GM21737 (cell line): Measurements from ENCODE around the gene TESPA1.
"Not testable (repeated sequence)": the region's sequence is repeated elsewhere in the genome, so short reads cannot be mapped to it uniquely, and the experiment has no call there.

ENCODE experiments used
- ATAC-seq: cut with Tn5 transposase; IDR thresholded peaks from one replicate; pipeline ENCODE4 v1.9.1; 2021; ENCODE audit warnings: mild to moderate bottlenecking, moderate library complexity; ENCODE audit not compliant: unreplicated experiment

The TESPA1 gene

GRCh38 chr12:54949073-54949711, 35.4 kb downstream of the TESPA1 start:
- no peak for ATAC-seq

DNA sequence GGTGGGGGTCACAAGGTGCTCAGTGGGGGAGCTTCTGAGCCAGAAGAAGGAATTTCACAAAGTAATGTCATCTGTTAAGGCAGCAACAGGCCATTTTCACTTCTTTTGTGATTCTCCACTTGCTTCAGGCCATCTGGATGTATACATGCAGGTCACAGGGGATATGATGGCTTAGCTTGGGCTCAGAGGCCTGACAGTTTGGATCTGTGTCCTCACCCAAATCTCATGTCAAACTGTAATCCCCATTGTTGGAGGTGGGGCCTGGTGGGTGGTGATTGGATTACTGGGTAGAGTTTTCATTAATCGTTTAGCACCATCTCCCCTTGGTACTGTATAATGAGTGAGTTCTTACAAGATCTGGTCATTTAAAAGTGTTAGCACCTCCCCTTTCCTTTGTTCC, 36.4 kb downstream of the TESPA1 start:
- no peak for ATAC-seq

DNA sequence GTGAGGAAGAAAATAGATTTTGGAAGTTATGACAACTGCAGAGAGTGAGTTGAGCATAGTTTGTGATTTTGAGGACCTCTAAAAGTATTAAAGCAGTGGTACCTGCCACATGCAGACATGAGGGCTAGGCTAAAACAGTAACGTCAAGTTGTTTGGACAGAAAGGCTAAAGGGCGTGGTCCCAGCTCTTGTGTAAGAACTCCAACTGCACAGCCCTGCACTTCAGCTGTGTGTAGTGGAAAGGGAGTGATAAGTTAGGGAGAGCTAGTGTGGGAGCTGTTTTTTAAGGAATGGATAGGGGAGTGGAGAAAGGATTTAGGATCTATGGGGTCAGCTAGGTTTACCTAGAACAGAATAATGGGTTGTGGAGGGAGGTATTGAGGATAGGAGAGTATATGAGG, 39.5 kb downstream of the TESPA1 start:
- ATAC-seq = no peak

- ATAC-seq = not testable (repeated sequence)
Measured at GRCh38 chr12:54943292-54943691, 41.3 kb downstream of the TESPA1 start.

GRCh38 chr12:54941659-54942058, 42.9 kb downstream of the TESPA1 start:
- no peak for ATAC-seq

DNA sequence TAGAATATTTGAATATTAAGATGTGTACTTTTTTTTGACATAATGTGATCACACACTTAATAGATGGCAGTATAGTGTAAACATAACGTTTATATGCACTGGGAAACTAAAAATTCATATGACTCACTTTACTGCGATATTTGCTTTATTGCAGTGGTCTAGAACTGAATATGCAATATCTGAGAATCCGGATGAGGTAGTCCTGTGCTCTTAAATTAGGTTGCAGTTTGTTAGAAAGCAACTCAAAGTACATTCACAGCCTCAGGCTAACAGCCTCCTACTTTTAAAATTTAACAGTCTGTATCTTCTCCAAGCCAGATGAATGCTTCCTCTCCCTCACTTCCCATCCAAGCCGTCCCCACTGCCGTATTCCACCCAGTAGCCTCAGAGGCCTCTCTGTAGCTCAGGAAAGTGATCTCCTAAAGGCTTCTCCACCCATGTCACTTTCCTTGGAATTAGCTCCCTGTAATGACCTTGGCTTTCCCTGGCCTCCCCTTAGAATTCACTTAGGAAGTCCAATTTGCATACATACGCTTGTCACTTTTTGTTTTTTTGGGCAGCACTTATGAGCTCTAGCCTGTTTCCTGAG, 43.7 kb downstream of the TESPA1 start:
- ATAC-seq = no peak

GRCh38 chr12:54937929-54938328, 46.6 kb downstream of the TESPA1 start:
- no peak for ATAC-seq

DNA sequence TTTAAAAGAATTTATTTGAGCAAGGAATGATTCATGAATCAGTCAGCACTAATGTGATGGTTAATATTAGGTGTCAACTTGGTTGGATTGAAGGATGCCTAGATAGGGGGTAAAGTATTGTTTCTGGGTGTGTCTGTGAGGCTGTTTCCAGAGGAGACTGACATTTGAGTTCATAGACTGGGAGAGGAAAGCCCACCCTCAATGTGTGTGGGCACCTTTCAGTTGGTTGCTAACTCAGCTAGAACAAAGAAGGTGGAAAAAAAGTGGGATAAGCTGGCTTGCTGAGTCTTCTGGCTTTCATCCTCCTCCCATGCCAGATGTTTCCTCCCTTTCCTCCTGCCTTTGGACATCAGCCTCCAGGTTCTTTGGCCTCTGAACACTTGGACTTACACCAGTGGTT, 47.2 kb downstream of the TESPA1 start:
- no peak for ATAC-seq

DNA sequence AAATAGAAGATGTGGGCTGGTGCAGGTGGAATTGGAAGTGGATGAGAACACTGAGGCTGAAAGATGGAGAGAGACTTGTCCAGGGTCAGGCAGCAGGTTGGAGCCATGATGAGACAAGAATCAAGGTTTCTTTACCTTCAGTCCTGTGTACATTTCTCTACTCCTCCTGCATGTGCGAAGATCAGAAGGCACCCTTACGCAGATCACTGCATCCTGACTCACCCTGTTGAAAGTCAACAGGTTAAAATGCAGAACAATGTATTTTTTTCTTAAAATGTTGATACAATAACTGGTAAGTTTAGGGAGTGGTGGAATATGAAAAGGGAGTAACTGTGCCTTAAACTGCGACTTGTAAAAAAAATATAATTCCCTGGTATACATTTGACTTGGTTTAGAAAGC, 47.8 kb downstream of the TESPA1 start:
- ATAC-seq = no peak

DNA sequence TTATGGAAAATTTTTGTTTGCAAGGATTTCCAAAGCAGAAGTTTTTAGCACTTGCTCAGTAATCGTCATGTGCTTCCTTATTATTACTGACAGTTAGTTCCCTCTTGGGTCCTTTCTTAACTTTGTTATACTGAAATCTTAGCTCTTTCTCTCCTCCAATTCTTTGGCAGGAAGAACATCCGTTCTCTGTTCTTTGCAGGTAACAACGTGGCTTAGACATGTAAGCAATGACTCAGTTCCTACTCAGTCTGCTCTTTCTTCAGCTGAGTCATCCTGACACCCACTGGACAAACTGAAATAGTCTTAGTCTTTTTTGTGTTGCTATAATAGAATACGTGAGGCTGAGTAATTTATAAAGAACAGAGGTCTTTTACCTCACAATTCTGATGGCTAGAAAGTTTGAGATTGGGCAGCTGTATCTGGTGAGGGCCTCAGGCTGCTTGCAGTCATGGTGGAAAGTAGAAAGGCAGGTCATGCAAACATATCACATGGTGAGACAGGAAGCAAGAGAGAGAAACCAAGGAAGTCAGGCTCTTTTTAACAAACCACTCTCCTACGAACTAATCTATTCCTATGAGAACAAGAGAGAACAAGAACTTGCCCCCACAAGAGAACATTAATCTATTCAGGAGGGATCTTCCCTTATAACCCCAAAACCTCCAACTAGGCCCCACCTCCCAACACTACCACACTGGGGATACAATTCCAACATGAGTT, 49.2 kb downstream of the TESPA1 start:
- peak; percentile 92 for ATAC-seq

GRCh38 chr12:54934419-54934818, 50.1 kb downstream of the TESPA1 start:
- no peak for ATAC-seq

DNA sequence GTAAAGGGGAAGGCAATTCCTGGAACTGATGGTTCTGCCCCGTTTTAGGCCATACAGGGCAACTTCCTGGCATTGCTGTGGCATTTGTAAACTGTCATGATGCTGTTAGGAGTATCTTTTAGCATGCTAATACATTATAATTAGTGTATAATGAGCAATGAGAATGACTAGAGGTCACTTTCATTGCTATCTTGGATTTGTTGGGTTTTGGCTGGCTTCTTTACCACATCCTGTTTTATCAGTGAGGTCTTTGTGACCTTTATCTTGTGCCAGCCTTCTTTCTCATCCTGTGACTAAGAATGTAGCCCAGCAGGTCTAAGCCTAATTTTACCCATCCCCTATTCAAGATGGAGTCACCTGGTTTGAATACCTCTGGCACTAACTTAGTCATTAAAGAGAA, 51.2 kb downstream of the TESPA1 start:
- no peak for ATAC-seq

DNA sequence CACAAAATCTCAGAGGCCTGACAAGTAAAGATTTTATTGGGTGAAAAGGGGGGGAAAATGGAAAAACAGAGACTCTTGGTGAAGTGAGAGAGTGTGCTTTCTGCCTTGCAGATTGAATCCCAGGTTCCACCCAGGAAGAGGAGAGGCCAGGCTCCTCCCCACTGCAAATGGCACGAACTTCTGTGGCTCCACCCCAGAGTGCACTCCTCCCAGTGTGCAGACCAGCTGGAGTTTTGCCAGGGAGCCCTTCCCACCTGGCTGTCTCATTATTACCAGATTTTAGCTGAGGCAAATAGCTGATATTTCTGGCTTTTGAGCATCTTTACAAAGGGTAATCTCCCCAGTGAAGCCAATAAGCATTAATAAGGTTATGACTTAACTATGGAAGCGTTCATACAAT, 51.9 kb downstream of the TESPA1 start:
- ATAC-seq = no peak

GRCh38 chr12:54932038-54932437, 52.5 kb downstream of the TESPA1 start:
- no peak for ATAC-seq

DNA sequence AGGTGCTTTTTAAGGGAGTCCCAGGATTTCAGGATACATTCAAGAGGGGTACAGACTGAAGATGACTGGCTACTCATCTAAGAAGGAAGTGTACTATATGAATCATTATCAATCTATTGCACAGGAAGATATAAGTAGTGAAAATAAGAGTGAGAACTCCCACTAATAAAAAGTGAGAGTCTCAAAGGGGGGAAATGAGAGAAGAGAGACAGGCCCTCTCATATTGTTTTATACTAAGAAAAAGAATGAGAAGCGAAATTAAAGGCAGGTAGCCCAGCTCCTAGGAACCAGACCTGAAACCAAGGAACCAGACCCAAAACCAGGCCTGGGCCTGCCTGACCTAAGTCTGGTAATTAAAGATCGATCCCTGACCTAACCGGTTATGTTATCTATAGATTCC, 54.6 kb downstream of the TESPA1 start:
- no peak for ATAC-seq

DNA sequence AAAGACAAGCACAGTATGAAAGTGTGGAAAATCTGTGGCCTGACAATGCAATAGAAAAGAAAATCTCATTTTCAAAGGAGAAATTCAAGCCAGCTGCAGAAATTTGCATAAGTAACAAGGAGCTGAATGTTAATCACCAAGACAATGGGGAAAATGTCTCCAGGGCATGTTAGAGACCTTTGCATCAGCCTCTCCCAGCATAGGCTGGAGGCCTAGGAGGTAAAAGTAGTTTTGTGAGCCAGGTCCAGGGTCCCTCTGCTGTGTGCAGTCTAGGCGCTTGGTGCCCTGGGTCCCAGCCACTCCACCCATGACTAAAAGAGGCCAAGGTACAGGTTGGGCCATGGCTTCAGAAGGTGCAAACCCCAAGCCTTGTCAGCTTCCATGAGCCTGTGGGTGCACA, 58.3 kb downstream of the TESPA1 start:
- no peak for ATAC-seq

- ATAC-seq = no peak
Measured at GRCh38 chr12:54924972-54925707, 59.4 kb downstream of the TESPA1 start.

DNA sequence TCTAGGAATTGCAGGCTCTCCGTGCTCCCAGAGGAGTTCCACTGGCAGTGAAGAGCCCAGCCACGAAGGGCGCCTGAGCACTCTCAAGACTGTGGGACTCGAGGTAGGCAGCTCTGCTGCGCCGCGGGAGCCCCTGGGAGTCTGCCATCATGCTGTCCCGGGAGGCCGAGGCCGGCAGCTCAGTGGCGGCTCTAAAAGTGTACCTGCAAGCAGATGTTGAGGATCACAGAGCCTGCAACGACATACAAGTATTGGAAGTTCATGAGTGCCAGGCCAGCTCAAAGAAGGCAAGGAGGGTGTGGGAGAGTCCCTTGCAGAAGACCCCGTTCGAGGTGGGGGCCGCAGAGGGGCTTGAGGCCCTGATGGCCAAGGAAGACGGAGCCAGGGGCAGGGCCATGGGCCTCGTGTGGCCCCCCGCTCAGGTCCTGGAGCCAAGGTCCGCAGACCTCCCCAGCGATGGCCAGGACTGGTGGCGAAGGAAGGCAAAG, 67.5 kb downstream of the TESPA1 start:
- no peak for ATAC-seq
